SH-SY5Y (cell line): ENCODE measurements around the gene HNF1A.

ENCODE experiments used
- GATA2 ChIP-seq: IDR thresholded peaks from 2 replicates; pipeline ENCODE4 v1.6.1; 2011; ENCODE audit warnings: mild to moderate bottlenecking, low read depth, low read length
- GATA3 ChIP-seq: IDR thresholded peaks from 2 replicates; pipeline ENCODE4 v1.6.1; 2011; ENCODE audit warnings: low read depth, mild to moderate bottlenecking, low read length, moderate library complexity

Gene HNF1A

DNA sequence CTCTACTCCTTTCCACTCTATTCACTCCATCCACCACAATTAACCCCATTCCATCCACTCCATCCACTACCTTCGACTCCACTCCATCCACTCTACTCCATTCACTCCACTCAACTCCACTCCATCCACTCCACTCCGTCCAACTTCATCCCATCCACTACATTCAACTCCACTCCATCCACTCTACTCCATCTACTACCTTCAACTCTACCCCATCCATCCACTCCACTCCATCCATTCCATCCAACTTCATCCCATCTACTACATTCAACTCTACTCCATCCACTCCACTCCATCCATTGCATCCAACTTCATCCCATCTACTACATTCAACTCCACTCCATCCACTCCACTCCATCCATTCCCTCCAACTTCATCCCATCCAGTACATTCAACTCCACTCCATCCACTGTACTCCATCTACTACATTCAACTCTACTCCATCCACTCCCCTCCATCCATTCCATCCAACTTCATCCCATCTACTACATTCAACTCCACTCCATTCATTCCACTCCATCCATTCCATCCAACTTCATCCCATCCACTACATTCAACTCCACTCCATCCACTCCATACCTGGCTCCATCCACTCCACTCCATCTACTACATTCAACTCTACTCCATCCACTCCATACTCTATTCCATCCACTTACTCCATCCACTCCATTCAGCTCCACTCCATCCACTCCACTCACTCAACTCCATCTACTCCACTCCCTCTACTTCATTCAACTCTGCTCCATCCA, 16.4 kb downstream of the HNF1A start:
- TF ChIP-seq GATA3 (no peak), GATA2 (no peak)

DNA sequence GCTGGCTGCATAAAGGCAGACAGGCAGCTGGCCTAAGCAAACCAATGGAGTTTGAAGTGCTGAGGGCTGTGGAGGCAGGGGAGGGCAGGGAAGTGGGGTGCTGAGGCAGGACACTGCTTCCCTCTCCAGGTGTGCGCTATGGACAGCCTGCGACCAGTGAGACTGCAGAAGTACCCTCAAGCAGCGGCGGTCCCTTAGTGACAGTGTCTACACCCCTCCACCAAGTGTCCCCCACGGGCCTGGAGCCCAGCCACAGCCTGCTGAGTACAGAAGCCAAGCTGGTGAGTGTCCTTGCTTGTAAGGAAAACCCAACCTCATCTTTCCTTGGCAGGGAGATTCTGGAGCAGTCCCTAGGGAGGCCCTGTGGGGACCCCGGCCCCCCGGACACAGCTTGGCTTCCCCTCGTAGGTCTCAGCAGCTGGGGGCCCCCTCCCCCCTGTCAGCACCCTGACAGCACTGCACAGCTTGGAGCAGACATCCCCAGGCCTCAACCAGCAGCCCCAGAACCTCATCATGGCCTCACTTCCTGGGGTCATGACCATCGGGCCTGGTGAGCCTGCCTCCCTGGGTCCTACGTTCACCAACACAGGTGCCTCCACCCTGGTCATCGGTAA, 17.9 kb downstream of the HNF1A start:
- TF ChIP-seq GATA3: no peak

DNA sequence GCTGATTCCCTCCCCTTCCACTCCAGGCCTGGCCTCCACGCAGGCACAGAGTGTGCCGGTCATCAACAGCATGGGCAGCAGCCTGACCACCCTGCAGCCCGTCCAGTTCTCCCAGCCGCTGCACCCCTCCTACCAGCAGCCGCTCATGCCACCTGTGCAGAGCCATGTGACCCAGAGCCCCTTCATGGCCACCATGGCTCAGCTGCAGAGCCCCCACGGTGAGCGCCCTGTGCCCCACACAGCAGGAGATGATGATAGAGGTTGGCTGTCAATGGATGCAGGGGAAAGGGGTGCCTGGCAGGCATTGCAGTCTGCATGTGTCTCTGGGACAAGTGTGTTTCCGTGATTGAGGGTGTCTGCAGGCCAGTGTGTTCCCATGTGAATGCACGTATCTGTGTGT, 19.1 kb downstream of the HNF1A start:
- TF ChIP-seq GATA2: no peak
- TF ChIP-seq GATA3: no peak

DNA sequence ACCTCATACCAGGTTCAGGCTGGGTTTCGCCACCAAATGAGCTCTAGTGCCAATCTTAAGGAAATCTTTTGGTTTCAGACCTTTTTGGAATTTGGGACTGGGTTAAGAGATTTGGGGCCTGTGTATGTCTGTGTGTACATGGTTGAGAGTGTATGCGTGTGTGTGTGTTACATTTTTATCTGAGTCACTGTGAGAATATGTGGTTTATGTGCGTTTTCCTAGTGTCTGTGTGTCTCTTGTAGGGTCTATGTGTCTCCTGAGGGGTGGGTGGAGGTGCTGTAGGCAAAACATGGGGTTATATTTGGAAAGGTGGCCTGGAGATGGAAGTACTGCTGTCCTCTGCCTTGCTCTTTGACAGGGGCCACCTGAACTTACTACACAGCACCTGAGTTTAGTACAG, 20.1 kb downstream of the HNF1A start:
- TF ChIP-seq GATA2 (no peak), GATA3 (no peak)

DNA sequence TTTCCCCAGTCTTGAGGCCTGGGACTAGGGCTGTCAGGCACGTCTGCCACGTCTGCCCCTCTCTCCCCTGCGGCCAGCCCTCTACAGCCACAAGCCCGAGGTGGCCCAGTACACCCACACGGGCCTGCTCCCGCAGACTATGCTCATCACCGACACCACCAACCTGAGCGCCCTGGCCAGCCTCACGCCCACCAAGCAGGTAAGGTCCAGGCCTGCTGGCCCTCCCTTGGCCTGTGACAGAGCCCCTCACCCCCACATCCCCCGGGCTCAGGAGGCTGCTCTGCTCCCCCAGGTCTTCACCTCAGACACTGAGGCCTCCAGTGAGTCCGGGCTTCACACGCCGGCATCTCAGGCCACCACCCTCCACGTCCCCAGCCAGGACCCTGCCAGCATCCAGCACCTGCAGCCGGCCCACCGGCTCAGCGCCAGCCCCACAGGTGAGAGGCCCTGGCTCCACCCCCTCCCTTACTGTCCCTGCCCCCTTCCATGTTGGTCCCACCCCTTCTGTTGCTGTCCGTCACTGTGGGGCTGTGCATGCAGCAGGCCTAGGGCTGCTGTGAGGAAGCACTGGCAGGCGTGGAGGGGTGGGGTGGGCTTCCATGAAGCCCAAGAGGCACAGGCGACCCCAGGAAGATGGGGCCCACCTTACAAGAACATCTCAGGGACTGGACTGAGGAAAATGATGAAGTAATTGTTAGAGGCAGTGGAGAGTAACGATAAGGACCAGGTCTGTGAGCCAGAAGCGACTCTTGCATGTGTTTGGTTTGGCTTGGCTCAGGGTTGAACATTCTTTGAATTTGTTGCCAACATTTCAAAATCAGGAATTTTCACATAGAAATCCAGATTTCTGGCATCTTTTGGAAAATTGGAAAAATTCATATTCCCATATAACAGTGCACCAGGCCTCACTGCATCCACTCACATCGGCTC, 21.1 kb downstream of the HNF1A start:
- TF ChIP-seq GATA2 (no peak), GATA3 (no peak)

DNA sequence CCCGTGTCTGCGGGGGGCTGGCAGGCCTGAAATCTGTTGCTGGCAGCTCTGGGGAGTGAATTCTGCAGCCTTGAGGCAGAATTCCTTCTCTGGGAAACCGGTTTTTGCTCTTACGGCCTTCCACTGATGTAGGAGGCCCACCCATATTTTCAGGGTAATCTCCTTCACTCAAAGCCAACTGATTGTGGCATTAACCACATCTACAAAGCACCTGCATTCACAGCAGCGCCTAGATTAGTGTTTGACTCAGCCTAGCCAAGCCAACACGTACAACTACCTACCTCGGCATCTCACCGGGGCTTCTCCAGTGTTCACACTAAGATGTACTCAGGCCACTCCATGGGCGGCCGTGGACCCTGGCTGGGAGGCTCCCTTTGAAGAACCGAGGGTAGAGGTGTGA, 22.2 kb downstream of the HNF1A start:
- TF ChIP-seq GATA2: no peak
- TF ChIP-seq GATA3: no peak

DNA sequence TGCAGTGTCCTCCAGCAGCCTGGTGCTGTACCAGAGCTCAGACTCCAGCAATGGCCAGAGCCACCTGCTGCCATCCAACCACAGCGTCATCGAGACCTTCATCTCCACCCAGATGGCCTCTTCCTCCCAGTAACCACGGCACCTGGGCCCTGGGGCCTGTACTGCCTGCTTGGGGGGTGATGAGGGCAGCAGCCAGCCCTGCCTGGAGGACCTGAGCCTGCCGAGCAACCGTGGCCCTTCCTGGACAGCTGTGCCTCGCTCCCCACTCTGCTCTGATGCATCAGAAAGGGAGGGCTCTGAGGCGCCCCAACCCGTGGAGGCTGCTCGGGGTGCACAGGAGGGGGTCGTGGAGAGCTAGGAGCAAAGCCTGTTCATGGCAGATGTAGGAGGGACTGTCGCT, 22.7 kb downstream of the HNF1A start:
- TF ChIP-seq GATA2 (no peak), GATA3 (no peak)

DNA sequence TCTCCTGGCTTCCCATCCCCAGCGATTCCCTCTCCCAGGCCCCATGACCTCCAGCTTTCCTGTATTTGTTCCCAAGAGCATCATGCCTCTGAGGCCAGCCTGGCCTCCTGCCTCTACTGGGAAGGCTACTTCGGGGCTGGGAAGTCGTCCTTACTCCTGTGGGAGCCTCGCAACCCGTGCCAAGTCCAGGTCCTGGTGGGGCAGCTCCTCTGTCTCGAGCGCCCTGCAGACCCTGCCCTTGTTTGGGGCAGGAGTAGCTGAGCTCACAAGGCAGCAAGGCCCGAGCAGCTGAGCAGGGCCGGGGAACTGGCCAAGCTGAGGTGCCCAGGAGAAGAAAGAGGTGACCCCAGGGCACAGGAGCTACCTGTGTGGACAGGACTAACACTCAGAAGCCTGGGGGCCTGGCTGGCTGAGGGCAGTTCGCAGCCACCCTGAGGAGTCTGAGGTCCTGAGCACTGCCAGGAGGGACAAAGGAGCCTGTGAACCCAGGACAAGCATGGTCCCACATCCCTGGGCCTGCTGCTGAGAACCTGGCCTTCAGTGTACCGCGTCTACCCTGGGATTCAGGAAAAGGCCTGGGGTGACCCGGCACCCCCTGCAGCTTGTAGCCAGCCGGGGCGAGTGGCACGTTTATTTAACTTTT, 23.6 kb downstream of the HNF1A start:
- no peak for TF ChIP-seq GATA2
- no peak for TF ChIP-seq GATA3

DNA sequence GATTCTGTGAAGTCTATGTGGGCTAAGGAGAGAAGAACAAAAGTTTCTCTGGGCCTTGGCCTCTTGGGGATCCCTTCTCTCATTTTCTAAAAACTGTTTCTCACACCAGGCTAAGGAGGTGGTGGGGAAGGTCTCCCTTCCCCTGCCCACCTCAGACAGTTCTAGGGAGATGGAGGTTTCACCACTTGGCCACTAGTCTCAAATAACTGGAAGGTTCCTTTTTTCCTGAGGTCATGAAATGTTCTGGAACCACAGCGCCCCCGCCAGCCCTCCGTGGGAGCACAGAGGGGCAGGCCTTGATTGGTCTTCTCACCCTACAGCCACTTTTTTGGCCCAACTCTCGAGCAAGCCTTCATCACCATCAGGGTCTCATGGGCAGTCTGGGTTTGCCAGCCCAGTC, 25.3 kb downstream of the HNF1A start:
- TF ChIP-seq GATA2 (no peak), GATA3 (no peak)

DNA sequence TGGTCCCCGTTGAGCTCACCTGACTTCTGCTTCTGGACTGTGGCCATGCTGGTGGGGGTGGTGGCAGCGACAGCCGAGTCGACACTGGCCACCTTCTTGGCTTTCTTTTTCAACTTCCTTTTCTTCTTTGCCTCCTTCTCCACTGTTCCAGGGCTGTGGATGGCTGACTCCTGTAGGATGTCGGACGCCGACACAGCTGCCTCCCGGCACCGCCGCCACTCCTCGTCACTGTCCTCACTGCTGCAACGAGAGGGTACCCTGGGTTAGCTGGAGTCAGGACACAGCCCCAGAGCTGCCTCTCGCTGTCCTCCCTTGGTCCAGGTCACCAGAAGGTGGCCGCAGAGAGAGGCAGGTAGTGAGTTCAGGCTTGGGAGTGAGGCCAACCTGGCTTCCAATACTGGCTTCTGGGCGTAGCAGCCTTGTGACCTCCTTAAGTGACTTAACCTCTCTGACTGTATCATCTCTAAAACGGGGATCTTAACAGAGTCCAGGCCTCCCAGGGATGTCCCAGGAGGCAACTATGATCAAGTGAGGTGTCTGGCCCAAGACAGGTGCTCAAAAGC, 26.0 kb downstream of the HNF1A start:
- no peak for TF ChIP-seq GATA2
- no peak for TF ChIP-seq GATA3

DNA sequence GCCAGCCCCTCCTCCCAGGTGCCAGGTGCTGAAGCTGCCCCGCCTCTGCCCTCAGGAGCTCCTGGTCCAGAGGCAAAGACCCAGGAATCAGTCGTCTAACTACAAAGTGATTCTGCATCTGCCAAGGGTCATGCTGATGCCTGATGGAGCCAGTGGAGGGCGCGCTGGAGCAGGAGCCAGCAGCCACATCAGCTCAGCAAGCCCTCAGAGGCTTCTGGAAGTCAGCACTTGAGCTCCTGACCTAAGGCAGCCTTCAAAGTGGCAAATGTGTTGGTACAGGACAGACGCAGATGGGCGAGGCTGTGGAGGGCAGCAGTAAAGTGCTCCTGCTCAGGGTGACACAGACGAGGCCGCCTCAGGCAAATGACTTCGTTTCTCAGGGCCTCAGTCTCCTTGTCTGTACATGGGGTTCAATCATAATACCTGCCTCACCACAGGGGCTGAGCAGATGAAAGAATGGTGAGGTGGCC, 27.0 kb downstream of the HNF1A start:
- TF ChIP-seq GATA2 (no peak), GATA3 (no peak)

DNA sequence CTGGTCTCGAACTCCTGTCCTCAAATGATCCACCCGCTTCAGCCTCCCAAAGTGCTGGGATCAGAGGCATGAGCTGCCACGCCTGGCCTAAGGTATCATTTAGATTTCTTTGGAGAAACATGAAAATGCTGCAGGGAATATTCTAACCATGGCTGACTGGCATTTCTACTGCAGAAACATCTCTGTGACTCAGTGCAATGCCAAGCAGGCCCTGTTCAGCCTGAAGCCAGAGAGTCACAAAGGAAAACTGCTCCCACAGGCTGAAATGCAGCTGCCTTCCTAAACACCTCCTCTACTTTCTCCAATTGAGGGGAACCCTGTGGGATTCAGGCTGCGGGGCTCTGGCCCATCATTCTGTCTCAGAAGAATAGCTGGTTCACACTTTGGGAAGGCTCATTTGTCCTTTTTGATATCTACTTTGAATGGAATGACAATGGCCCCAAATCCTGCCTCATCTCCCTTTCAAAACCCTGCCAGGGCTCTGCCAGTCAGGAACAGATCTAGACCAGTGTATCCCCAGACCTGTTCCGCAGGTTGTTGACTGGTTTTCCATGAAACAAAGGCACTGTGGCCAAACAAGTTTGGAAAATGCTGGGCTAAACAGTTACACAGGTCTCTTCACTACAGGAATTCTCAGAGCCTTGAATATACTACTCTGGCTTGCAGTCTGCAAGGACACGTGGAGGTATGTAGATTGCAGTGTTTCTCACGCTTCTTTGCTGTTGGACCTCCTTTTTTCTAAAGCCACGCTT, 30.2 kb downstream of the HNF1A start:
- TF ChIP-seq GATA3 (no peak), GATA2 (no peak)

DNA sequence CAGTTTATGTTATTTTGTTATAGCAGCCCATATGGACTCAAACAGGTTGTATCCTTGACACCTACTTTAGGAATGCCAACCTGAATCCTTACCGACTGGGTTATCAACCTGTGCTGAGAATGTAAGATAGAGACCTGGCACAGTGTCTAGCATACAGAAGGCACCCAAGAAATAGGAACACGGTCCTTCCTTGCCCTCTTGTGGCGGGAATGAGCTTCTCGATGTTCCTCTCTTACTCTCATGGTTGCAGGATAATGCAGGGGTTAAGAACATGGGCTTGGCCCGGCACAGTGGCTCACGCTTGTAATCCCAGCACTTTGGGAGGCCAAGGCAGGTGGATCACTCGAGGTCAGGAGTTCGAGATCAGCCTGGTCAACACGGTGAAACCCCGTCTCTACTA, 31.4 kb downstream of the HNF1A start:
- TF ChIP-seq GATA2: no peak
- TF ChIP-seq GATA3: no peak
